Prostate gland (tissue), 2 donors: ENCODE measurements around the gene TLE2.

Experiments used
- POLR2AphosphoS5 ChIP-seq: sonication (generic); formaldehyde crosslinking; IDR thresholded peaks from one replicate; pipeline ENCODE4 v1.6.1; 2017; ENCODE audit warnings: antibody characterized with exemption
- TF ChIP-seq, protein P1 (sequence below), 4 experiments: fragments of 200-600 bp in 2 of 4; fragments of 450-650 bp in 2 of 4; sonication (generic) in 2 of 4; IDR thresholded peaks; 1 replicate in 3 of 4; 2 replicates in 1 of 4; pipeline ENCODE4 v1.5.1; 2016 to 2019; ENCODE audit warnings: antibody characterized with exemption in 4 of 4, mild to moderate bottlenecking in 2 of 4, moderate library complexity in 2 of 4

DNA sequence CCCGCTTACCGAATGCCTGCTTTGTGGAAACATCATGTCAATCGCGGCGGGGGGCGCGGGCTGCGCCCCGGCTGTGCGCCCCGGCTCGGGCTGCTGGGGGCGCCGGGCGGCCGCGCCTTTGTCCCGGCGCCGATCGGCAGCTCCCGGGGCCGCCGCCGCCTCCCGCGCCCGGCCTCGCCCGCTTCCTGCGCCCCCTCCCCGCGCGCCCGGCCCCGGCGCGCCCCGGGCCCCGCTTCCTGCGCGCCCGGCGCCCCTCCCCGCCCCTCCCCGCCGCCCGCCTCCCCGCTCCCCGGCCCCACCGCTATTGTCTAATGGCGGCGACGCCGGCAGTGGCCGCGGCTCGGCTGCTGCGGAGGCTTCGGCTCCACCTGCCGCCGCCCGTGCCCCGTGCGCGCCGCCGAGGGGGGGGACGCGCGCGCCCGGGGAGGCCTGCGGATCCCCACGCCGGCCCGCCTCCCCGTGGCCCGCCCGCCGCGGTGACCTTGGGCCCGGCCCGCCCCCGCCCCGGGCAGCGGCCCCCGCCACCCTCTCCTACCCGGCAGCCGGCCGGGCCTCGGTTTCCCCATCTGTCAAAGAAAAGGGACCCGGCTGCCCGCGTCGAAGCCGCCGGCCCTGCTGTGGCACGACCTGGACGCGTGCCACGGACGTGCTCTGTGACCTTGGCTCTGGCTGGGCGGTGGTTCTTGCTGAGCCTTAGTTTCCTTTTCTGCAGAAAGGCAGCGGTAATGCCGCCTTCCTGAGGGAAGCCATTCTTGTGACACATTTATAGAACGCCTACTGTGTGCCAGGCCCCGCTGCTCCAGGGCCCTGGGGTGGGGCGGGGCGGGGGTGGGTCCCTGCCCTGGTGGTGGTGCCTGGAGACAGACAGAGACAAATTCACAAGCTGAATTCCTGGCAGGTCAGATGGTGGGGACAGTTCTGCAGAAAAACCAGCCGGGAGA lies 33.4 kb upstream of the TLE2 start, which contains the start of gene TLE5:
- TF ChIP-seq, protein P1, sequence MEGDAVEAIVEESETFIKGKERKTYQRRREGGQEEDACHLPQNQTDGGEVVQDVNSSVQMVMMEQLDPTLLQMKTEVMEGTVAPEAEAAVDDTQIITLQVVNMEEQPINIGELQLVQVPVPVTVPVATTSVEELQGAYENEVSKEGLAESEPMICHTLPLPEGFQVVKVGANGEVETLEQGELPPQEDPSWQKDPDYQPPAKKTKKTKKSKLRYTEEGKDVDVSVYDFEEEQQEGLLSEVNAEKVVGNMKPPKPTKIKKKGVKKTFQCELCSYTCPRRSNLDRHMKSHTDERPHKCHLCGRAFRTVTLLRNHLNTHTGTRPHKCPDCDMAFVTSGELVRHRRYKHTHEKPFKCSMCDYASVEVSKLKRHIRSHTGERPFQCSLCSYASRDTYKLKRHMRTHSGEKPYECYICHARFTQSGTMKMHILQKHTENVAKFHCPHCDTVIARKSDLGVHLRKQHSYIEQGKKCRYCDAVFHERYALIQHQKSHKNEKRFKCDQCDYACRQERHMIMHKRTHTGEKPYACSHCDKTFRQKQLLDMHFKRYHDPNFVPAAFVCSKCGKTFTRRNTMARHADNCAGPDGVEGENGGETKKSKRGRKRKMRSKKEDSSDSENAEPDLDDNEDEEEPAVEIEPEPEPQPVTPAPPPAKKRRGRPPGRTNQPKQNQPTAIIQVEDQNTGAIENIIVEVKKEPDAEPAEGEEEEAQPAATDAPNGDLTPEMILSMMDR (IDR thresholded peaks at IDR 0.05): no peak
- no peak for TF ChIP-seq POLR2AphosphoS5
